Left lung (tissue), 10 donors: ENCODE measurements around the gene CIB4. TPM values are rescaled to one million over a fixed set of nuclear protein-coding genes. Genes with fewer than 3 reads are reported as not detected.
A peak's percentile ranks its signal among the peaks of the same experiment; 100 is the strongest.

Experiments
- ATAC-seq: fragments of 200-7000 bp; cut with Tn5 transposase; one replicate; pipeline ENCODE4 v1.9.1; 2020; ENCODE audit warnings: moderate library complexity
- DNase-seq, 4 donors: peaks; one replicate each; pipeline ENCODE4 v3.0.0-alpha.2; 2013 to 2020
- H3K27ac ChIP-seq, 2 donors: fragments of 200-600 bp; sonication (generic) in 1 of 2; one replicate each; pipeline versions ENCODE4 v1.5.0 to v1.8.0; 2020 to 2021
- H3K27me3 ChIP-seq, 2 donors: fragments of 200-600 bp; sonication (generic) in 1 of 2; one replicate each; pipeline versions ENCODE4 v1.5.0 to v1.8.0; 2020 to 2021
- H3K36me3 ChIP-seq, 2 donors: fragments of 200-600 bp; sonication (generic) in 1 of 2; one replicate each; pipeline versions ENCODE4 v1.5.0 to v1.8.0; 2020 to 2021
- H3K4me1 ChIP-seq, 2 donors: fragments of 200-600 bp; one replicate each; pipeline ENCODE4 v1.8.0; 2021
- H3K4me3 ChIP-seq, 2 donors: fragments of 200-600 bp; sonication (generic) in 1 of 2; one replicate each; pipeline versions ENCODE4 v1.5.0 to v1.8.0; 2020 to 2021; ENCODE audit warnings: mild to moderate bottlenecking in 1 of 2
- H3K9me3 ChIP-seq, 2 donors: fragments of 200-600 bp; sonication (generic) in 1 of 2; one replicate each; pipeline versions ENCODE4 v1.5.0 to v1.8.0; 2020 to 2021
- intact Hi-C, 2 donors: fragments of 100-400 bp; cut with DNase I; formaldehyde crosslinking; loops; one replicate each; pipeline versions ENCODE4 v1.11.2 to v1.14.2; 2022
- polyA plus RNA-seq, 6 donors: library from polyadenylated mRNA; unstranded; fragments of 120-200 nt; gene quantifications; one replicate each; pipeline ENCODE4 v1.2.1, GENCODE V29; 2013; ENCODE audit not compliant: insufficient read length in 6 of 6
- total RNA-seq, 2 donors: library from RNA; stranded (reverse); fragmentation: NEBNext Ultra II Directional; extraction: Animal tissue kit (Norgen Biotek cat#: 25700); gene quantifications; one replicate each; pipeline ENCODE4 v1.2.1, GENCODE V29; 2021
- TF ChIP-seq, protein P1 (sequence below), 2 donors: fragments of 200-600 bp; sonication (generic) in 1 of 2; IDR thresholded peaks; one replicate each; pipeline versions ENCODE4 v1.5.0 to v1.8.0; 2021; ENCODE audit warnings: antibody characterized with exemption in 2 of 2
- donor health status: DM: no; HTN: yes; CAD: no.
- donor health status: DM: no; HTN: no; CAD: no.

CIB4 gene
- total and polyA plus RNA-seq, 8 donors: 1.0 to 2.4 (median 1.8) TPM; not detected in 2

DNA sequence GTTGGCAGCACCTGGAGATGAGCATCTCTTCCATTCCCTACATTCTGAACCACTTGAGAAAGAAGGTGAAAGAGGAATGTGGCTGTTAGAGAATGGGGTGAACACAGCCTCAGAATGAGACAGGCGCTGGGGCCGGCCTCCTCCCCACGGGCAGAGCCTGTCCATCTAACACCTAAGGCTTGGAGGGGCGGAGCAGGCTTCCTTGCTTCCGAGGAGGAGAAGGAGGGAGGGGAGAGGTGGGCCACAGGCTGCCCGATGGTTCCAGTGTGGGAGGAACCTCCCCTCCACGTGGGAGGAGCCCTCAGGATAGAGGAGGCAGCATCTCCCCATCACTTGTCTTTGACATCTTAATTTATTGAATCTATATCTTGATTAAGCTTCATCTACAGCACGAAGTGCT, 68.6 kb downstream of the CIB4 start:
- TF ChIP-seq, protein P1, sequence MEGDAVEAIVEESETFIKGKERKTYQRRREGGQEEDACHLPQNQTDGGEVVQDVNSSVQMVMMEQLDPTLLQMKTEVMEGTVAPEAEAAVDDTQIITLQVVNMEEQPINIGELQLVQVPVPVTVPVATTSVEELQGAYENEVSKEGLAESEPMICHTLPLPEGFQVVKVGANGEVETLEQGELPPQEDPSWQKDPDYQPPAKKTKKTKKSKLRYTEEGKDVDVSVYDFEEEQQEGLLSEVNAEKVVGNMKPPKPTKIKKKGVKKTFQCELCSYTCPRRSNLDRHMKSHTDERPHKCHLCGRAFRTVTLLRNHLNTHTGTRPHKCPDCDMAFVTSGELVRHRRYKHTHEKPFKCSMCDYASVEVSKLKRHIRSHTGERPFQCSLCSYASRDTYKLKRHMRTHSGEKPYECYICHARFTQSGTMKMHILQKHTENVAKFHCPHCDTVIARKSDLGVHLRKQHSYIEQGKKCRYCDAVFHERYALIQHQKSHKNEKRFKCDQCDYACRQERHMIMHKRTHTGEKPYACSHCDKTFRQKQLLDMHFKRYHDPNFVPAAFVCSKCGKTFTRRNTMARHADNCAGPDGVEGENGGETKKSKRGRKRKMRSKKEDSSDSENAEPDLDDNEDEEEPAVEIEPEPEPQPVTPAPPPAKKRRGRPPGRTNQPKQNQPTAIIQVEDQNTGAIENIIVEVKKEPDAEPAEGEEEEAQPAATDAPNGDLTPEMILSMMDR (IDR thresholded peaks at IDR 0.05): no peak
- DNase-seq (peak in 2 of 4 donors; percentile 25 to 43), ATAC-seq (no peak)
- H3K27ac ChIP-seq: no peak overlapping the region
- intact Hi-C loops: no loop called here
- H3K4me3 ChIP-seq: no peak overlapping the region
- H3K4me1 ChIP-seq: no peaks in the 10 kb centered on the region
- no peaks in the 10 kb centered on the region for H3K9me3 ChIP-seq
- H3K27me3 ChIP-seq: peaks cover 0 to 57% of the 10 kb centered on the region in 2 donors
- no peaks in the 10 kb centered on the region for H3K36me3 ChIP-seq

- Histone ChIP-seq H3K4me1 (no peaks in the 10 kb centered on the region), H3K27me3 (peaks cover 0 to 57% of the 10 kb centered on the region in 2 donors), H3K9me3 (no peaks in the 10 kb centered on the region), H3K4me3 (no peak overlapping the region), H3K36me3 (no peaks in the 10 kb centered on the region), H3K27ac (no peak overlapping the region)
- ATAC-seq: no peak
- TF ChIP-seq, protein P1 (IDR thresholded peaks at IDR 0.05): no peak
- peak in 1 of 4 donors; percentile 27 for DNase-seq
- intact Hi-C loops: no loop called here
Observed at GRCh38 chr2:26571316-26571715, 69.8 kb downstream of the CIB4 start.

- ATAC-seq: no peak
- peaks cover 0 to 70% of the 10 kb centered on the region in 2 donors for H3K27me3 ChIP-seq
- H3K27ac ChIP-seq: no peak overlapping the region
- H3K4me1 ChIP-seq: no peaks in the 10 kb centered on the region
- peak in 1 of 4 donors; percentile 9 for DNase-seq
- no peak overlapping the region for H3K4me3 ChIP-seq
- H3K9me3 ChIP-seq: no peaks in the 10 kb centered on the region
- intact Hi-C loops: no loop called here
- H3K36me3 ChIP-seq: no peaks in the 10 kb centered on the region
- TF ChIP-seq, protein P1 (IDR thresholded peaks at IDR 0.05): no peak
Observed at GRCh38 chr2:26570083-26570430, 71.1 kb downstream of the CIB4 start.

- no peaks in the 10 kb centered on the region for H3K4me1 ChIP-seq
- peaks cover under 1 to 75% of the 10 kb centered on the region in 2 donors for H3K27me3 ChIP-seq
- DNase-seq (peak in 2 of 4 donors; percentile 5 to 52), ATAC-seq (no peak)
- no peaks in the 10 kb centered on the region for H3K36me3 ChIP-seq
- intact Hi-C loops: no loop called here
- H3K9me3 ChIP-seq: no peaks in the 10 kb centered on the region
- no peak overlapping the region for H3K27ac ChIP-seq
- H3K4me3 ChIP-seq: no peak overlapping the region
- TF ChIP-seq, protein P1 (IDR thresholded peaks at IDR 0.05): no peak
Observed at GRCh38 chr2:26569216-26570082, 71.7 kb downstream of the CIB4 start.

DNA sequence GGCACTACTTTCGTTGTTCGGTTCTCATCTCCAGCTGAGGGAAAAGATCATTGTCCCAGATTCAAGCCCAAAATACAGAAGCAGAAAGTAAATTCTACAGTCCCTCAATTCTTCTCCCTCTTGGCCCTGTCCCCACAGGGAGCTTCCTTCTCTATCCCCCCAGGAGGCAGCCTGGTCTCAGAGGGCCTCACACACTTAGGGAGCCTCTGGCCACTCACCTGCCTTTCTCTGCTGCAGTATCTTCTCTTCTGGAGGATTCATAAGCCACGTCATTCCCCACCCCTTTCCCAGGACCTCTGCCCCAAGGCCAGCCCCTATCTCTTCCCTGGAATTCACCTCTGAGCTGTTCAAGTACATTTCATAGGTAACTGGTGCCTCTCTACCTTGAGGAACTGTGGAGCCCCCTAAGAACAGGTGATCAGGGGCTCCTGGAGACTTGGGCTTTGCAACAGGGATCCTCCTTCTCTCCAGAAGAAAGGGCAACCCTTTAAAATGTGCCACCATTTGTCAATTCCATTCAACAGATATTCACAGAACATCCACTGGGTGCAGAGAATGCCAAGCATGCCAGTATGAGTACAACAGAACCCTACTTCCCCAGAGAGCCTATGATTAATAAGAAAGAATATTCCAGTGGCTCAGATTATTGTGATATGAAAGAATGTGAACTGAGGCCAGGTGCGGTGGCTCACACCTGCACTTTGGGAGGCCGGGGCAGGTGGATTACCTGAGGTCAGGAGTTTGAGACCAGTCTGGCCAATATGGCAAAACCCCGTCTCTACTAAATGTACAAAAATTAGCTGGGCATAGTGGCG, 72.9 kb downstream of the CIB4 start:
- TF ChIP-seq, protein P1 (IDR thresholded peaks at IDR 0.05): no peak
- H3K9me3 ChIP-seq: no peaks in the 10 kb centered on the region
- no peak overlapping the region for H3K4me3 ChIP-seq
- no peaks in the 10 kb centered on the region for H3K36me3 ChIP-seq
- peaks cover 12 to 83% of the 10 kb centered on the region in 2 donors for H3K27me3 ChIP-seq
- ATAC-seq: no peak
- intact Hi-C loops: no loop called here
- peaks cover 0 to under 1% of the 10 kb centered on the region in 2 donors for H3K4me1 ChIP-seq
- DNase-seq: no peak
- no peak overlapping the region for H3K27ac ChIP-seq
